HUES6 (cell line): ENCODE measurements around the gene AMOT.
"Not testable (repeated sequence)": the region's sequence is repeated elsewhere in the genome, so short reads cannot be mapped to it uniquely, and the experiment has no call there.

ENCODE experiments used
- H3K27ac ChIP-seq: 2 replicates; pipeline ENCODE4 v1.7.0; 2013; ENCODE audit warnings: low read depth, mild to moderate bottlenecking, low read length, inconsistent platforms
- H3K27me3 ChIP-seq: 2 replicates; pipeline ENCODE4 v1.6.1; 2013; ENCODE audit warnings: low read length; ENCODE audit not compliant: control insufficient read depth, insufficient read depth
- H3K36me3 ChIP-seq: 2 replicates; pipeline ENCODE4 v1.6.1; 2013; ENCODE audit warnings: low read length; ENCODE audit not compliant: control insufficient read depth, insufficient read depth
- H3K4me1 ChIP-seq: 2 replicates; pipeline ENCODE4 v1.6.1; 2013; ENCODE audit warnings: low read length; ENCODE audit not compliant: control insufficient read depth, insufficient read depth
- H3K4me3 ChIP-seq: 2 replicates; pipeline ENCODE4 v1.5.1; 2013; ENCODE audit warnings: low read depth, low read length
- H3K9ac ChIP-seq: one replicate; pipeline ENCODE4 v1.6.1; 2013; ENCODE audit warnings: mild to moderate bottlenecking, low read length
- H3K9me3 ChIP-seq: 2 replicates; pipeline ENCODE4 v1.6.1; 2013; ENCODE audit warnings: low read depth, low read length; ENCODE audit not compliant: control insufficient read depth, insufficient read depth

Gene AMOT

GRCh38 chrX:112857478-112857878 lies 16.8 kb upstream of the AMOT start:
- Histone ChIP-seq H3K27ac (no peak overlapping the region), H3K4me3 (no peak overlapping the region), H3K4me1 (peaks cover 7% of the 10 kb centered on the region), H3K27me3 (peaks cover 28% of the 10 kb centered on the region; the same call in 1 of the 2 replicates), H3K36me3 (no peaks in the 10 kb centered on the region), H3K9ac (no peak overlapping the region), H3K9me3 (no peaks in the 10 kb centered on the region)

GRCh38 chrX:112854901-112855300 lies 14.3 kb upstream of the AMOT start:
- not testable (repeated sequence) for H3K9ac ChIP-seq, H3K27ac ChIP-seq, H3K36me3 ChIP-seq, H3K9me3 ChIP-seq, H3K4me3 ChIP-seq
- Histone ChIP-seq H3K27me3 (peaks cover 33% of the 10 kb centered on the region; the same call in 1 of the 2 replicates), H3K4me1 (peaks cover 23% of the 10 kb centered on the region)

GRCh38 chrX:112852851-112853250 lies 12.2 kb upstream of the AMOT start:
- peaks cover 36% of the 10 kb centered on the region; the same call in 1 of the 2 replicates for H3K27me3 ChIP-seq
- no peak overlapping the region for H3K9ac ChIP-seq
- H3K36me3 ChIP-seq, result no peaks in the 10 kb centered on the region
- peaks cover 23% of the 10 kb centered on the region for H3K4me1 ChIP-seq
- no peak overlapping the region for H3K27ac ChIP-seq
- H3K4me3 ChIP-seq, result peak overlapping the region; percentile 8; the same call in 1 of the 2 replicates
- H3K9me3 ChIP-seq, result no peaks in the 10 kb centered on the region

- Histone ChIP-seq H3K9ac (no peak overlapping the region), H3K27me3 (peaks cover 36% of the 10 kb centered on the region), H3K36me3 (no peaks in the 10 kb centered on the region), H3K27ac (no peak overlapping the region), H3K4me3 (peak overlapping the region; percentile 5; the same call in 1 of the 2 replicates), H3K4me1 (peaks cover 23% of the 10 kb centered on the region), H3K9me3 (no peaks in the 10 kb centered on the region)
Observed at GRCh38 chrX:112851806-112852205, 11.2 kb upstream of the AMOT start.

GRCh38 chrX:112851161-112851779 lies 10.6 kb upstream of the AMOT start:
- Histone ChIP-seq H3K4me3 (peak overlapping the region; percentile 5; the same call in 1 of the 2 replicates), H3K4me1 (peaks cover 23% of the 10 kb centered on the region), H3K36me3 (no peaks in the 10 kb centered on the region), H3K9ac (no peak overlapping the region), H3K27me3 (peaks cover 37% of the 10 kb centered on the region), H3K27ac (no peak overlapping the region), H3K9me3 (no peaks in the 10 kb centered on the region)

GRCh38 chrX:112849016-112849415 lies 8.4 kb upstream of the AMOT start:
- peaks cover 44% of the 10 kb centered on the region for H3K27me3 ChIP-seq
- H3K36me3 ChIP-seq, result no peaks in the 10 kb centered on the region
- no peak overlapping the region for H3K4me3 ChIP-seq
- H3K27ac ChIP-seq, result no peak overlapping the region
- peaks cover 28% of the 10 kb centered on the region for H3K4me1 ChIP-seq
- H3K9ac ChIP-seq, result no peak overlapping the region
- no peaks in the 10 kb centered on the region for H3K9me3 ChIP-seq

- no peak overlapping the region for H3K27ac ChIP-seq
- no peak overlapping the region for H3K9ac ChIP-seq
- peaks cover 43% of the 10 kb centered on the region for H3K27me3 ChIP-seq
Observed at GRCh38 chrX:112846782-112847181, 6.2 kb upstream of the AMOT start.

GRCh38 chrX:112846187-112846586 lies 5.6 kb upstream of the AMOT start:
- Histone ChIP-seq H3K4me1 (peaks cover 15% of the 10 kb centered on the region), H3K27ac (no peak overlapping the region), H3K9ac (no peak overlapping the region), H3K9me3 (no peaks in the 10 kb centered on the region), H3K36me3 (no peaks in the 10 kb centered on the region), H3K27me3 (peaks cover 43% of the 10 kb centered on the region), H3K4me3 (no peak overlapping the region)

More at GRCh38 chrX:112846782-112847181, 6.2 kb upstream of the AMOT start:
- Histone ChIP-seq H3K4me1 (peaks cover 19% of the 10 kb centered on the region), H3K36me3 (no peaks in the 10 kb centered on the region), H3K4me3 (no peak overlapping the region), H3K9me3 (no peaks in the 10 kb centered on the region)

GRCh38 chrX:112844250-112844649 lies 3.6 kb upstream of the AMOT start:
- H3K9ac ChIP-seq, result no peak overlapping the region
- H3K36me3 ChIP-seq, result no peaks in the 10 kb centered on the region
- H3K4me1 ChIP-seq, result peaks cover 15% of the 10 kb centered on the region
- no peaks in the 10 kb centered on the region for H3K9me3 ChIP-seq
- H3K4me3 ChIP-seq, result no peak overlapping the region
- peaks cover 44% of the 10 kb centered on the region for H3K27me3 ChIP-seq
- H3K27ac ChIP-seq, result no peak overlapping the region

GRCh38 chrX:112841820-112842157 lies 1.2 kb upstream of the AMOT start:
- no peaks in the 10 kb centered on the region for H3K36me3 ChIP-seq
- H3K9me3 ChIP-seq, result no peaks in the 10 kb centered on the region
- H3K4me1 ChIP-seq, result peaks cover 22% of the 10 kb centered on the region
- H3K27ac ChIP-seq, result no peak overlapping the region
- peaks cover 60% of the 10 kb centered on the region for H3K27me3 ChIP-seq
- H3K9ac ChIP-seq, result no peak overlapping the region
- peak overlapping the region; percentile 50 for H3K4me3 ChIP-seq

GRCh38 chrX:112841114-112841819 lies 636 bp upstream of the AMOT start:
- Histone ChIP-seq H3K4me3 (peak overlapping the region; percentile 67), H3K27ac (no peak overlapping the region), H3K9me3 (no peaks in the 10 kb centered on the region), H3K4me1 (peaks cover 22% of the 10 kb centered on the region), H3K27me3 (peaks cover 60% of the 10 kb centered on the region), H3K36me3 (no peaks in the 10 kb centered on the region), H3K9ac (peak overlapping the region; percentile 46)
